ENCODE results near the gene RRBP1.

The RRBP1 gene

DNA sequence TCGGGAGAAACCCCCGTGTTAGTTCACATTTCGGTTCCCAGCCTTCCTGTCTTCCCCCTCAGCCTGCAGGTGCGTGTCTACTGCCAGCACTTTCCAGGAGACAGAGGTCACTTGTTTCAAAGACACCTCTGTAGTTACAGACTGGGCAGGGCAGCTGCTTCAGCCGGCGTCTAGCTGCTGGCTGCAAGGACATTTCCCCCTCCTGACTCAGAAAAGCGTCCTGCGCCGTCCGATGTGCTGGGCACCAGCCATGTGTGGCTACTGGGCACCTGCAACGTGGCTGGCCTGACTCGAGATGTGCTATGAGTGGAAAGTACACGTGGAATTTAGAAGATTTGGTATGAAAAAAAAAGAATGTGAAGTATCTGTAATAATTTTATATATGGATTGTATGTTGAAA, 37.6 kb downstream of the RRBP1 start:
- no peak for TF ChIP-seq CTCF (IDR thresholded peaks at IDR 0.05; ENCODE audit: borderline replicate concordance, insufficient read depth, low read depth, low read length)
- H3K4me3 ChIP-seq (ENCODE audit: low read depth, low read length), result no peak overlapping the region

DNA sequence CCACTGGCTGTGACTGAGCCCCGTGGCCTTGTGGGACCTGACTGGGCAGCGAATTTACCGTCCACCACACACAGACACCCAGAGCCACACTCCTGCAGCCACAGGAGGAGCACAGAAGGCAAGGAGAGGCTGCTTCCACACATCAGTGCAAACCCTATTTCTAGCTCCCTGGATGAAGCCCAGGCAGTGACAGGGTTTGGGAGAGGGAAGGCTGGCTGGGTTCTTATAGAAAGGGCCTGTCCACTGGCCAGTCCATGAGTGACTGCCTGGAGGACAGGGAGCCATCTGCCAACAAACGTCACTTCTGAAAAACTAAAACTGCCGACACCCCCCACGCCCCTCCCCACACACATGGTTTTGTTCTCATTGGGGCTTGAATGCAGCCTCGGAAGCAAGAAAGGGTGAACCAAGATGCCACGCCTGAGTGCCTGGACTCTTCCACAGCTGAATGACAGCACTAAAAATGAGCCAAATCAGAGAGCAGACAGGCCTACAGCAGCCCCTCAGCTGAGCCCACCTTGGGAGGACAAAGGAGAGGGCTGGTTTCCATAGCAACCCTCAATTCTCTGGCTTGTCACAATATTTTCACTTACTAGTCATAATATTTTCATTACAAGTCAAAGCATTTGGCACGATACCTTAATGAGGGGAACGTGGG, 38.4 kb downstream of the RRBP1 start:
- no peak for TF ChIP-seq CTCF (IDR thresholded peaks at IDR 0.05; ENCODE audit: borderline replicate concordance, insufficient read depth, low read depth, low read length)
- no peak overlapping the region for H3K4me3 ChIP-seq (ENCODE audit: low read depth, low read length)

DNA sequence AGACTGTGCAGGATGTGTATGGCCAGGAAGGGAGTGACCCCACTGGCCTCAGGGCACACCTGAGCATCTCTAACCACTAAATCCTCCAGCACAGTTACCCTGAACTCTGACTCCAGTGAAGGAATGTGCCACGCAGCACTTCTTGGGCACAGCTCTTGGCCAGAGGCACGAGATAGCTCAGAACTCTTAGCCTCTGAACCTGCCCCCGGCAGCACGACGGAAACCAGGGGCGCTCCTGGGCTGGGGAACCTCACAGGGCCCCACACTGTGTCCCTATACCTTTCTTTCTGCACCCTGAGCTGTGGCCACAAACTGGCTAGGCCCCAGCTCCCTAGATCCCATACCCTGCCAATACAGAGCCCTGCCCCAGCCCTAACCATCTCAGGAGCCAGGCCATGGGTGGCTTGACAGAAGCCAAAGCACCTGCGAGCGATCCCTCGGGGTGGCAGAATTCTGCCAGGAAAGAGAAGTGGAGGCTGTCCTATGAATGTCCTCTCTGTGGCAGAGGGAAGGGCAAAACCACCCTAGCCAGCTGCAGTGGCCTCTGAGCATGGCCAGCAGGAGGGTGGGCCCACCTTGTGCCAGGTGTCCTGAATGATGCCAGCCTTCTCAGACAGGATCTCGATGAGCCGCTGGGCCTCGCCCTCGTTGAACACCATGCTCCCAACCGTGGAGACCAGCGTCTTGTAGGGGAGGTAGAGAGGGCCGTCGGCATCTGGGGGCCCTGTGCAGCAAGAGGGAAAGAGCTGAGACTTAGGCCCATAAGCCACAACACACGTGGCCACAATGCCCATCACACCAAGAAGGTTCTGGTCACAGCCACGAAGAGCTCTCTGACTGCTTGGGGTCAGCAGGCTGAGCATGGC, 39.4 kb downstream of the RRBP1 start:
- no peak for TF ChIP-seq CTCF (IDR thresholded peaks at IDR 0.05; ENCODE audit: borderline replicate concordance, insufficient read depth, low read depth, low read length)
- H3K4me3 ChIP-seq (ENCODE audit: low read depth, low read length), result no peak overlapping the region

DNA sequence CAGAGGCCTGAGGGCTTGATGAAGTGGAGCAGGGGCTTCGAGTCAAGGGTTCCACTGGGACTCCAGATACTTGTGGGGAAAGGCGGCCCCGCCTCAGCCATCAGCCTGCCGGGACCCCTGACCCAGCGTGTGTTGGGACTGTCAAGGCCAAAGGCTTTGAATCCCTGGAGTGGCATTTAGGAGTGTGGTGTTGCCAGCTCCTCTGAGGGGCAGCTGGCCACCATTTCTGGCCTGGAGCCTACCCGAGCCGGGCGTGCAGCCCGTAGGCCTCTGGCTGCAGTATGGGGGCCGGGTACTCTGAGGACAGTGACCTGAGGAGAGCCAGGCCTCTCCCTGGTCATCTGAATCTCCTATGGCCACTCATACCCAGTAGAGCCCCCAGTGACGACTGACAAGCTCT, 40.0 kb downstream of the RRBP1 start:
- no peak overlapping the region for H3K4me3 ChIP-seq (ENCODE audit: low read depth, low read length)
- TF ChIP-seq CTCF (IDR thresholded peaks at IDR 0.05; ENCODE audit: borderline replicate concordance, insufficient read depth, low read depth, low read length), result no peak

DNA sequence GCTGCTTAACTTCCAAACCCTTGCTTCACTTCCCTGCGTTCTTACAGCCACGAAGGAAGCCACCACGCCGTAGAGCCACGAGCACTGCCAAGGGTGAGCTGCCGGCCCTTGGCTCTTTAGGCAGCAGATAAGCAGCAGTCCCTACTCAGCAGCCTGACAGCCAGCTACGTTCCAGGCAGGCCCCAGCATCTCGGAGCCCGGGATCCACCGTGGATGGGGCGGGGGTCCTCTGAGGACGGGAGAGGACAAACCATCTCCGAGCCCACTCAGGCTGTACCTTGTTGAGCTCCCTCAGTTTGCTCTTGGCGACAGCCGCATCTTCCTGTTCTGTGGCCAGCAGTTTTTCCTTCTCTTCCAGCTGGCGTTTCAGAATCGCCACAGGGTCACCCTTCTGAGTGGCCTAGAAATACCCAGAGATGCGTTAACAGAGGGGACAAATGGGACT, 40.5 kb downstream of the RRBP1 start:
- no peak for TF ChIP-seq CTCF (IDR thresholded peaks at IDR 0.05; ENCODE audit: borderline replicate concordance, insufficient read depth, low read depth, low read length)

GRCh38 chr20:17640875-17641378, 41.1 kb downstream of the RRBP1 start:
- no peak for TF ChIP-seq CTCF (IDR thresholded peaks at IDR 0.05; ENCODE audit: borderline replicate concordance, insufficient read depth, low read depth, low read length)
- no peak overlapping the region for H3K4me3 ChIP-seq (ENCODE audit: low read depth, low read length)

More for the DNA sequence above, 40.5 kb downstream of the RRBP1 start:
- H3K4me3 ChIP-seq (ENCODE audit: low read depth, low read length), result no peak overlapping the region
